GM18517 (cell line): ENCODE data around the gene CCDC157.
A peak's percentile ranks its signal among the peaks of the same experiment; 100 is the strongest.

Experiments used
- ATAC-seq: cut with Tn5 transposase; IDR thresholded peaks from one replicate; pipeline ENCODE4 v1.9.1; 2021; ENCODE audit warnings: mild to moderate bottlenecking, moderate library complexity; ENCODE audit not compliant: unreplicated experiment

Gene CCDC157

DNA sequence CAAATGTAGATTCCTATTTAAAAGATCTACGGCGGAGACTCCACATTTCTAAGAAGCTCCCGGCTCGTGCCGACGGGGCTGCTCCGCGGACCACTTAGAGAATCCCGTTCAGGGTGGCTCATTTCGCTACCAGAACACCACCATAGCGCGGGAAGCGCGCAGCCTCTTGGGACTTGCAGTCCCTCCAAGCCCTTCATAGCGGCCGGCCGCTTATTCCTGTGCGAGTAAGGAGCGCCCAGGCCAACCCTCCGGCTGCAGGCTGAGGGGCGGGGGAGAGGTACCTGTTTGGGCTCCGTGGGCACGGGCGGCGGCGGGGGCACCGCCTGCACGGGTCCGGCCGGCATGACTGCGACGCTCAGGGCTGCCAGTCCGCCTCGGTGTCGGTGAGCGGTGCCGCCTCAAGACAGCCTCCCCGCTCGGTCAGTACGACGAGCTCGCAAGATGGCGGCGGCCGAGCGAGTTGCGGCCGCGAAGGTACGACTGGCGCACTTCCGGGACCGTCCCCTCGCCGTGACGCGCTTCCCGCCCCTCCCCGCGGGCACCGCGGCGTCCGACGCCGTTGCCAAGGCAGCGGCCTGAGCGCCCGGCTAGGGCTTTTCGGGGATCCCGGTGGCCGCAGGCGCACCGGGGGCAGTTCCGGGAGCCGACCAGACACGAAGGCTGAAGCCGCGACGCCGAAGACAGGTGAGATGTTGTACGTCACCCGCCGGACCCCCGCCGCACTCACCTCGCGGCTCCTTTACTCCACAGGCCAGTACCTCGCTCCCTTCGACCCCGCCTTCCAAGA, at the start of gene CCDC157, which contains the start of gene SF3A1:
Gene CCDC157 (plus strand): TSS at position 559 of the 787 bp plus-strand sequence. CDS start 8,994 bp downstream, outside the sequence.
Gene SF3A1 (minus strand): TSS at position 446 of the 787 bp plus-strand sequence. CDS start 102 bp downstream, at position 344.
- ATAC-seq = peak; percentile 92

DNA sequence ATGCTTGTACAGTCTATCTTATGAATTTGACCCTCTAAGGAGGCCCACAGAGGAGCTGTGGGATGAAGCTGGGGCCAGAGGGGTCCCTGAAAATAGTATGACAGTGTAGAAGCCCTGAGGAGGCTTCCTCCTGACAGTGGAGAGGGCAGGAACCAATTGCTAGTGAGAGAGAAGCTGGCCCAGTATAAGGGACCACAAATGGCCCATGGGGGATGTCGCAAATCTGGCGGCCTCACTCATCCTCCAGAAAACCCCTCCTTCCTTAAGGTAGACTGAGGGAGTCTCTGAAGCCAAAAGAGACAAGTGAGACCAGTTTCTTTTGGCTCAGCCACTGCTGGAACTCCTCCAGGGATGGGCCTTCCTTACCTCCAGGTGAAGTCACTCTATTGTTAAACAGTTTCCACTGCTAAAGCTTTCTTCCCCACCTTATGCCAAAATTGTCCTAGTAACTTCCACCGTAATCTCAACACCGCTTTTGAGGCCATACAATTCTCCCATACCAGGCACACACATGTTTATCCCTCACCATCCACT, 49.7 kb upstream of the CCDC157 start:
- no peak for ATAC-seq

DNA sequence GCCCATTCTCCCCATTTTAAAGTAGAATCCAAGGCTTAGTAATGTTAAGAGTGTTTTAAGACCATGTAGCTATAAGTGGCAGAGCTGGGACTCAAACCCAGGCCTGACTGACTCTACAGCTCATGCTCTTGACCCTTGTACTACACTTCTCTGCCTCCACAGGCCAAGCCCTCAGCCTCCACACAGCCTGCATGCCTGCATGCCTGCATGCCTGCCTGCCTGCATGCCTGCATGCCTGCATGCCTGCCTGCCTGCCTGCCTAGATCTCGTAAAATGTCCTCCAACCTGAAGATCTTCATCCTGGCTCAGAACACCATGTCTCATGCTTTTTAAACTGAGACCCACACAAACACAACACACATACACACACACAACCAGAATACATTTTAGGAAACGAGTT, 48.7 kb upstream of the CCDC157 start:
- ATAC-seq = no peak

DNA sequence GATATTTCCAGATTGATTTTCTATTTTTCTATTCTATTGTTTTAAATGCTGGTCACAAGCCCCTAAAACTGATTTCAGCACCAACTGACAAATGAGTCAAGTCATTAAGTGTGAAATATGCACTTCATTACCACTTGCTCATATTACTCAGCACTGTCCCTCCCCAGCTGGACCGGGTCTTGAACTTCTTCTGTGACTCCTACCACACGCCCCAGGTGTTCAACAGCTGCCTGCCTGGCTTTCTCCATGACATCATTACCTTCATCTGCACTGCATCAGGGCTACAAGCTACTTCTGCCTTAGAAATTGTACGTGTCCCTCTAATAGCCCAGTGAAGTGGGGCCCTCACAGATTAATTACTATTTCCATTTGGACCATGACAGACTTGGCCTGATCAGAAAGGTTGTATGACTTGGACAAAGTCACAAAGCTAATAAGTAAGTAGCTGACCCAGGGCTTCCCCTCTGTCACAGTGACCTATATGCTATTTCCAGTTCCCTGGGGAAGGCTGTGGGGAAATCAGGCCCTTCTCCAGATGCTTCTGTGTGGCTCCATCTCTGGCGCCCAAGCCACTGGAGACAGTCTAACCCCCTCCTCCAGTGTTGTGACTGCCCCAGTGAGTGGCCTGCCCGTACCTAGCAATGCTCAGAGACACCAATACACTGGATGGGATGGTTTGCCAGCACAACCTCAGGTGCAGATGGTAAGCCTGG, 48.1 kb upstream of the CCDC157 start:
- ATAC-seq = peak; percentile 34

DNA sequence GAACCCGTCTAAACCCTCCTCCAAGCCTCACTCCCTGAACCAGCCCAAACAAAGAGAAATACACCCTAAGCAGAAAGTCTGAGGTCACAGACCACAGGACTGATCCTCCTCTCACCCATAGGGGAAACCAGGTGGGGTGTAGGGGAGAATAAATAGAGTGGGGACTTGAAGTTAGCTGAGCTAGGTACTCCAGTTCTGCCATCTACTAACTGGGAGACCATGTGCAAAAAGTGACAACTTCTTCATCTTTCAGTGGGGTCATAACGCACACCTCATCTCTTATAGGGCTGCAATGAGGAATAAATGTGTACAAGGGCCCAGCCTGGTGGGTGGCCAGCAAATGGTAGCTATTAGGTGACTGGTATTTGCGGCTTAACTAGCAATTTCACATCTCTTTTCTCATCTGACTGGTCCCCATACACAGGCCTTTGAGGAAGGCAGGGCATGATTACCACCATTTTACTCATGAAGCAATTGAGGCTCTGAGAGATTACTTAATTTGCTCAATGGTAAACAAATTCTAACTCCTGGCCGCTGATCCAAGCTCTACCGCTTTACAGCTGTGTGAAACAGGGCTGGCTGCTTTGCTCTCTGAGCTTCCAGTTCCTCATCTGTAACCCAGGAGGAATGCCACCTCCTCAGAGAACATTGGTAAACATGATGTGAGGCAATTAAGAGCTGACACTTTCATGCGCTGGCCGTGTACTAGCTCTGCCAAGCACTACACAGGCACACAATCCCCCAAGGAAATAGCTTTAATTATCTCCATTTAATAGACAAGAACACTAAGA, 46.7 kb upstream of the CCDC157 start:
- peak; percentile 33 for ATAC-seq

DNA sequence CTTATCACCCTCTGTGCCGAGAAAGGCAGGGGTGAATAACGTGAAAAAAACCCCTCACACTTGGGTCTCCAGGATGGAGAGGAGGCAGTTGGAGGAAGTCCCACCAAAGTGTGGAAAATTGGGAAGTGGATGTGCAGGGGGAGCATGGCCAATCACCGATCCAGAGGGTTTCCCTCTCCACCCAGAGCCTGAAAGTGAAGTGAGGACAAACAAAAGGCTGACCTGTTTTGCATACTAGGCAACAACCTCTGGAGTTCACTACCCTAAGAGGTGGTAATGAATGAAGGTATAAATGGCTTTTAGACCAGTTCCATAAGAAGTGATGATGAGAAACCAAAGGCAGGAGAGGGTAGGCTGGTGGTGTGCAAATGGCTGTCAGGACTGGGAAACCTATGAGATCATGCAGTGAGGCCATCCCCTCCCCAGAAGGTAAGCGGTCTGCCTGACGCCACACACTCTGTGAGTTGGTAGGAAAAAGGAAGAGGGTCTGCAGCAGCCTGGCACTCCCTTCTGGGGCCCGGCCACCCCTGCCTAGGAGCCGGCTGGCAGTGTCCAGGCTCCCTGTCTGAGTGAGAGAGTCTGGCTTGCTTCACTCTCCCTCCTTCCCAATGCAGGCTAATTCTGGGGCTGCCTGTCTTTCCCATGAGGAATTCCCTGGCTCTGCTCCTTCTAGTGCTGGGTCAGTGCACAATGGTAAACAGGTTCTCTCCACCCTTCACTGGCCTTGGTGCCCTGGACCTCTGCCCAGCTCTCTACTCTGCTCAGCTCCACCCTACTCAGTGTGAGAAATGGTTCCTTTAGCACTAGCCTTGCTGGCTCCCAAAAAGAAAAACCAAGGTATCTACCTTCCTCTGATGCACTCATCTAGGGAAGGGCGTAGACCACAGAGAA, 45.7 kb upstream of the CCDC157 start:
- ATAC-seq = no peak

DNA sequence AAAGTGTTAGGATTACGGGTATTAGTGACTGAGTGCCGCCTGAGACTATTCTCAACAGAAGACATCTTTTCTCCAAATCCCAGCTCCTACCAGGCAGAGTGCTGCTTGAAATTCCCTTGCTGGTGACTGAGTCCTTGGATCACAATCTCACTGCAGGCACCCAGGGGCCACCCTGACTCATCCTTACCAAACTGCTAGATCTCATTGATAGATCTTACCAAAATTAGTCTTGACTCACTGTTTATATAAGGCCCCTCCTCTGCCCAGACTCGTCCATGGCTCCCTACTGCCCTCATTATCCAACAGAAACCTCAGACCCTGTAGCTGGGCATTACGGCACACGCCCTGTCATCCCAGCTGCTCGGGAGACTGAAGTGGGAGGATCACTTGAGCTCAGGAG, 44.8 kb upstream of the CCDC157 start:
- no peak for ATAC-seq

DNA sequence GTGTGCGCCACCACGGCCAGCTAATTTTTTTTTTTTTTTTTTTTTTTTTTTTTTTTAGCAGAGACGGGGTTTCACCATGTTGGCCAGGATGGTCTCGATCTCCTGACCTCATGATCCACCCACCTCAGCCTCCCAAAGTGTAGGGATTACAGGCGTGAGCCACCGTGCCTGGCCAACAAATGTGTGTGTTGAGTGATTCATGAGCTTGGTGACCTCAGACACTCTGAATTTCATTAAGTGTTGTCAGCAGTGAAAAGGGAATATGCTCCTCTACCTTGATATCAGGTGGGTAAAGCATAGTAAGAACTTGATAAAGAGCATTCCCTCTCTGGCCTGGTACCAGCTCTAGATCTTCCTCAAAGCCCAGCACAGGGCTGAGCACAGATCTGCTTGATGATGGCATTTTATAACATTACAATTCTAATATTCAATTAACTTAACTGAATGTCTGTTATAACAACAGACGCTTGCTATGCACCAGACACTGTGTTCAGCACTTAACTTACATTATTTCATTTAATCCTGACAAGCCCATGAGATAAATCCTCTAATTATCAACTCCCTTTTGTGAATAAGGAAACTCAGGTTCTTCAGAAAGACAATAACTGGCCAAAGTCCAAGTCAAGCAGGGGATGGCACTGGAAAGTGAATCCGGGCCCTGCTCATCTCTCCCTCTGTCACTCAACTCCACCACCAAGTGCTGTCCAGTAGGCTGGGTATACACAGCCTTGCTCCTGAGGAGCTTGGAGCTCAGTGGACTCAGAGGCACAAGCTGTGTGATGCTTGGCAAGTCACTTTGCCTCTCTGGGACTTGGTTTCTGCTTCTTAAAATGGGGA, 43.1 kb upstream of the CCDC157 start:
- ATAC-seq = no peak

DNA sequence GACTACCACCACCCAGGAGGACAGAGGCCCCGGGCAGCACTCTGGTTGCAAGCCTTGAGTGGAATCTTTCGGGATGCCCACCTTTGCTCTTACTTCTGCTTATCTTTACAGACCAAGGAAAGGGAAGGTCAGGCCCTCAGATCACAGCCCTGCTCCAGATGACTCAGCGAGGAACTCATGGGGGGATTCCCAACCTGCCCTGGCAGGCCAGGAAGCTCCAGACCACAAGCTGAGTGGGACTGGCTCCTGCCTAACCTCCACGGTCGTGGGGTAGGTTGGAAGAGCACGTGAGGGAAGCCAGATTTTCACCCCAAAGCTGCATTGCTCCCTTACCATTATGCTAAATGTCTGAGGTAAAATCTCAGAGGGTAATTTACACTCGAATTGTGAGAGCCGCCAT, 41.9 kb upstream of the CCDC157 start:
- no peak for ATAC-seq

DNA sequence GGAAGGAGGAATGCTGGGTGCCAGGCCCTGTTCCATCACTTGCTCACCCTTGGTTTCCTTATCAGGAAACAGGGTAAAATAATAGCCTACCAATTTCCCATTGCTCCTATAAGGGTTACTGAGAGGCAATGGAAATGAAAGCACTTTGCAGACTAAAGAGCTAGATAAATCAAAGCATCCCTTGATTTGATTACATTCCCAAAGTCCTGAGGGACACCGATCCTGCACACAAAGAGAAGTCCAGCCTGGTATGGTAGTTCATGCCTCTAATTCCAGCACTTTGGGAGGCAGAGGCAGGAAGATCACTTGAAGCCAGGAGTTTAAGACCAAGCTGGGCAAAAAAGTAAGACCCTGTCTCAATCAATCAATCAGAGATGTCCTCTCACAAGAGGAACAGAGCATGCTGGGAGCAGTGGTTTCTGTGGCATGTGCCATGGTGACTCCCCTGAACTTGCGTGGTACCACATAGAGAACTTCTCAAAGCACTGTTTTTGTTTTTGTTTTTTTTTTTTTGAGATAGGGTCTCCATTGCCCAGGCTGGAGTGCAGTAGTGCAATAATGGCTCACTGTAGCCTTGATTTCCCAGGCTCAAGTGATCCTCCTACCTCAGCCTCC, 40.7 kb upstream of the CCDC157 start:
- ATAC-seq = no peak

DNA sequence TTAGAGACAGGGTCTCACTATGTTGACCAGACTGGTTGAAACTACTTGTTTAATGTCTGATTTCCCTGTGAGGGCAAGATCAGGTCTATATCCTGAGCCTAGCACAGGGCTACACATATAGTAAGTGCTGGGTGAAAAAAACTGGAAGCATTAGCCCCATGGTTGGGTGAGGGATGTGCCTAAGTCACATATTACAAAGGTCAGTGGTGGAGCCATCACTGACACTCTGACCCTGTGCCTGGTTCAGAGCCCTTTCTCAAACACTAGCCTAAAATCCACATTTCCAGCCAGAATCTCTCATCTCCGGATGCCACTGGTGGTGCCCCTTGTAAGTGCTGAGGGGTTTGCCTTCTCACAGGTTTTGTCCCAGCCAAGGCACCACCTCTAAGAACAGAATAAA, 39.0 kb upstream of the CCDC157 start:
- ATAC-seq = no peak

DNA sequence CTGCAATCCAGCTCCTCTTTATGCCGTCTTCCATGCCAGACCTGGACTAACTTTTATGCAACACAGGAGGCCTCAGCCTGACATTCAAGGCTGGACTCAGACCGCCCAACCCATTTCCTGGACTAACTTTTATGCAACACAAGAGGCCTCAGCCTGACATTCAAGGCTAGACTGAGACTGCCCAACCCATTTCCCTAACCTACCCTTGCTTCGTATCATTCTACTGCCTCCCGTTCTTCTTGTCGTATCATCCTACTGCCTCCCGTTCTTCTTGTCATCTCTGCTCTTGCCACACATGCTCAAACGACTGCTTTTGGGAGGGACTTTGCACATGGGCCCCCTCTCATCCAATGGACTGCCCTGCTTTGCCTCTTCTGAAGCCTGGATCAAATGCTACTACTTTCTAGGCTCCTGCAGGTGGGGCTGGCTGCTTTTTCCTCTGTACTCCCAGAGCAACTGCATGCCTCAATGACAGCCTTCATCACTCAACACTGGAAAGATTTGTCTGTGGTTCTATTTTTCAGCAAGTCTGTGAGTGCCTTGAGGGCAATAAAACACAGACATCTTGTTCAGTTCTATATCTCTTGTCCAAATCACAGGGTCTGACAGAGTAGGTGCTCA, 37.9 kb upstream of the CCDC157 start:
- ATAC-seq = no peak

DNA sequence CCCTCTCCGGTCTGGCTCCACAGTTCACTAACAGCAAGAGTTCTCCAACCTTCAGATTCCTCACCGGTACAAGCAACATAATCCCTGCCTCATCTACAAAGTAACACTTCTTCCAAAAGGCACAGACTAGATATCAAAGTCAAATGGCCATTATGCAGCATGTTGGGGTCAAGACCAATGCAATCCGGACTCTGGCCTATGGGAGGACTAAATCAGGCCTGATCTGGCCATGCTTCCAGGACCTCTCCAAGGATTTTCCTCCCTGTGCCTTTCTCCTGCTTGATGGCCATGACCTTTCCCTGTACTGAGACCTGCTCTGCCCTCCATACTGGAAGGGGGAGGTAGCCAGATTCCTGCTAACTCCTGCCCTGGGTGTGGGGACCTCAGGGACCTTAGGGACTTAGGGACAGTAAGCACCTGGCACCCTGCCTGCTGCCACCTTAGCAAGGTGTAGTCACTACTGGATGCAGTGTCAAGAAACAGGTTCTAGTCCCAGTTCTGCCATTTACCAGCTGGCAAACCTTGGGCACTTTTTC, 36.7 kb upstream of the CCDC157 start:
- no peak for ATAC-seq

DNA sequence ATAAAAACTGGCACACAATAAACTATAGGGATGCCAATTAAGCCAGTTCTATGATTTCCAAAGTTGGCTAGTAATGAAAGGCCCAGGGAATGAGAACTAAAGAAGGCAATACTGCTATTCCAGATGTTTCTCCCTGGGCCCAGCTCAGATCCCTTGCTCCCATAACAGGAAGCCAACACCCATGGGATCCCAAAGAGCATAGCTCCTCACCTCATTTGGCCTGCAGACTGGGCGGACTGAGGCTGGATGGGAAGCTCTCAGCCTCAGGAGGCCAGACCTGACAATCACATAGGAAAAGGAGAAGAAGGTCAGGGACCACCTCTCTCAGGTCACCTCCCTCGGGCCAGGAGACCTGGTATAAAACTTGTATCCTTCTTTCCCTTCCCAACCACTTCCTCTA, 35.3 kb upstream of the CCDC157 start:
- ATAC-seq = no peak

DNA sequence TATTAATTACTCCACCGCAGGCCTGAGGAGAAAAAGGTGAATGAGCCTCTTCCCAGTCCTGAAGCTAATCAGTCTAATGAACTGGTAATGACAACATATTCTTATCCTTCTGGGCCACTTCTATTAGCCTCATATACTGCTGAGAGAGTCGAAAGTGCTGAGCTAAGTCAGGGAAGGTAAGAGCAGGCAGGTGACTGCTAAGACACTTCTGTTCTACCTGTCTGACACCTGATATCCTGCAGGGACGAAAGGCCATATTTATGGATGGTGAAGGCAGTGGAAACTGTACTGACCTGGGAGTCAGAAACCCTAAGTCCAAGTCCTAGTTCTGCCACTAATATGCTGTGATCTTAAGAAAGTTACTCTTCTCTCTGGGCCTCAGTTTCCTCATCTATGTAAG, 33.6 kb upstream of the CCDC157 start:
- no peak for ATAC-seq

DNA sequence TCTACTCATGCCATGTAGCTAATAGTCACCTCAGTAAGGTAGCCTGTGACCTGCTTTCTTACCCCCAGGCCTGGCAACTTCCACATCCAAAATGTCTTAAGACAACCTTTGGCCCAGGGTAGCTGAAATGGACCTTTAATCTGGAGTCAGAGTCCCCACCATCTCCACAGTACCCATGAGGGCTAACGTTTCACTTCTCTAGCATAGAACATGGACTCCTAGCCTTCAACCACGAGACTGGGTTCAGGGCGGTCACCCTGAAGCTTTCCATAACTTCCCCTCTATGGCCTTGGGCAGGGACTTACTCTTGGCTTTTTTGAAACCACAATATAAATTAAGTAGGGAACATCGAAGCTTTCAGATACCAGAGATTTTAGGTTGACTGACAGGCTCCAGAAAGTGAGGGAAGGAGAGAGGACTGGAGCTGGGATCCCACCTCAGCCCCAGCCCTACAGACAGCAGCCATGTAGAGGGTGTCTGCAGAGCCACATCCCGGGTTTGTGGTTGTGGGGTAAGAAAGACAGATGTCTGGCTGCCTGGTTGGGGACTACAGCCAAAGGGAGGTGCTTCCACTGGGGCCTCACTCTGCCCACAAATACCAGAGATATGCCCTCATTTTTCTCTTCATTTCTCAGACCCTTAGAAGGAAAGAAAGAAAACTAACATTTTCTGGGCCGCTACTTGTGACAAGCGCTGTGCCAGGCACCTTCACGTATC, 32.6 kb upstream of the CCDC157 start:
- no peak for ATAC-seq

DNA sequence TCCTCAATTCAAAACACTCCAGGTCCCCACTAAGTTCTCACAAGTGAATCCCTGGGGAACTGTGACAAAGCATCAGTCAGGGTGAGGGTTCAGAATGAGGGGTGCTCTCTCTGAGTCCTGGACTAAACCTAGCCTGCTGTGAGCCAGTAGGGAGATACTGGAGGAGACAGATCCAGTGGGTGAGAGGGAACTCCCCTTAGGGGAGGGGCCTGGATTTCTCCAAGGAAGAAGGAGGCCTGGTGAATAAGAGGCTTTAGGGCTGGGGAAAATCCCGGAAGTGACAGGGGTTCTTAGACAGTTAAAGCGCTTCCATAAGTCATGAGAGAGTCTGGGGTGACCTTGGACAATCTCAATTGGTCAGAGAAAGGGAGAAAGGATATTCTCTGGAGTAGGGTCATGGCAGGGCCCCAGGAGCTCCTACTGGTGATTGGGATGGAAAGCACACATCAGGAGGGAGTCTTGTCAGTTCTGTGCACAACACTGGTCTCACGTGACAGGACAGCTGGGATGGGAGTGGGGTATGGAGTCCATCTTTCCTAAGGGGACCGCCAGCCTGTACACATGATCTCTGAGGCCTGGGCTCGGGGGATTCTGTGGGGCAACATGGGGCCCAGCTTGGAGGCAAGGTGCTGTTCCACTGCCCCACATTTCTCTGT, 31.6 kb upstream of the CCDC157 start:
- no peak for ATAC-seq
